Inferior parietal cortex (tissue), 1 donor: ENCODE results near the gene RFX6.

Source experiments
- DNase-seq: peaks from one replicate; pipeline ENCODE4 v3.0.0-alpha.2; 2016; ENCODE audit errors: extremely low spot score

The RFX6 gene

GRCh38 chr6:116895935-116896334, 18.9 kb downstream of the RFX6 start:
- DNase-seq: no peak

- no peak for DNase-seq
These were observed 25.6 kb downstream of the RFX6 start for GRCh38 chr6:116902634-116903033.

GRCh38 chr6:116922853-116923548, 46.0 kb downstream of the RFX6 start:
- no peak for DNase-seq

- DNase-seq: no peak
These were observed 47.2 kb downstream of the RFX6 start for GRCh38 chr6:116924245-116924644.

- DNase-seq: no peak
These were observed 48.2 kb downstream of the RFX6 start for GRCh38 chr6:116925088-116925794.

- no peak for DNase-seq
These were observed 51.6 kb downstream of the RFX6 start for GRCh38 chr6:116928677-116929076.

GRCh38 chr6:116929825-116930224, 52.8 kb downstream of the RFX6 start:
- DNase-seq: no peak

- no peak for DNase-seq
These were observed 54.4 kb downstream of the RFX6 start for GRCh38 chr6:116931456-116931855.

GRCh38 chr6:116932496-116932895, 55.5 kb downstream of the RFX6 start:
- no peak for DNase-seq

GRCh38 chr6:116933485-116933884, 56.4 kb downstream of the RFX6 start:
- DNase-seq: no peak

GRCh38 chr6:116938305-116938704, 61.3 kb downstream of the RFX6 start:
- DNase-seq: no peak

GRCh38 chr6:116941727-116942126, 64.7 kb downstream of the RFX6 start:
- DNase-seq: no peak

- no peak for DNase-seq
These were observed 68.8 kb downstream of the RFX6 start for GRCh38 chr6:116945809-116946208.

- no peak for DNase-seq
These were observed 71.7 kb downstream of the RFX6 start for GRCh38 chr6:116948533-116949304.

GRCh38 chr6:116949964-116950363, 72.9 kb downstream of the RFX6 start:
- DNase-seq: no peak

- no peak for DNase-seq
These were observed 77.3 kb downstream of the RFX6 start for GRCh38 chr6:116954335-116954734.

GRCh38 chr6:116954938-116955337, 77.9 kb downstream of the RFX6 start:
- DNase-seq: no peak

- DNase-seq: no peak
These were observed 78.7 kb downstream of the RFX6 start for GRCh38 chr6:116955773-116956172.

GRCh38 chr6:116963972-116964371, 86.9 kb downstream of the RFX6 start:
- no peak for DNase-seq

- no peak for DNase-seq
These were observed 89.9 kb downstream of the RFX6 start for GRCh38 chr6:116966675-116967576.

GRCh38 chr6:116969211-116969863, 92.3 kb downstream of the RFX6 start:
- DNase-seq: peak; percentile 68
